Renal pelvis (tissue), 4 donors: ENCODE results near the gene RIPK3. TPM values are rescaled to one million over a fixed set of nuclear protein-coding genes. Genes with fewer than 3 reads are reported as not detected.
"Not testable (repeated sequence)": the region's sequence is repeated elsewhere in the genome, so short reads cannot be mapped to it uniquely, and the experiment has no call there.

Source experiments
- DNase-seq: peaks from one replicate; pipeline ENCODE4 v3.0.0-alpha.2; 2013
- polyA plus RNA-seq, 3 donors: library from polyadenylated mRNA; unstranded; fragments of 120-200 nt; gene quantifications; one replicate each; pipeline ENCODE4 v1.2.1, GENCODE V29; 2013; ENCODE audit not compliant: insufficient read length in 3 of 3

The RIPK3 gene
- polyA plus RNA-seq, 3 donors = 3.3 to 4.1 (median 3.8) TPM

GRCh38 chr14:24347134-24347533, 7.3 kb upstream of the RIPK3 start:
- no peak for DNase-seq

GRCh38 chr14:24343795-24344660, 4.2 kb upstream of the RIPK3 start:
- no peak for DNase-seq

GRCh38 chr14:24342889-24343288, 3.1 kb upstream of the RIPK3 start:
- DNase-seq = no peak

GRCh38 chr14:24340606-24341005, 815 bp upstream of the RIPK3 start:
- no peak for DNase-seq

GRCh38 chr14:24338843-24339242, 948 bp downstream of the RIPK3 start:
- DNase-seq = no peak

GRCh38 chr14:24337824-24338175, 2.0 kb downstream of the RIPK3 start:
- no peak for DNase-seq

GRCh38 chr14:24337144-24337823, 2.5 kb downstream of the RIPK3 start:
- DNase-seq = no peak

GRCh38 chr14:24335461-24336171, 4.2 kb downstream of the RIPK3 start:
- no peak for DNase-seq

GRCh38 chr14:24334431-24335291, 5.1 kb downstream of the RIPK3 start, which contains the start of gene ADCY4:
ADCY4 (minus strand) TSS chr14:24335071; CDS start chr14:24334652, 419 bp downstream.
- no peak for DNase-seq

- DNase-seq = peak; percentile 72
Observed at GRCh38 chr14:24332268-24332993, 7.4 kb downstream of the RIPK3 start.

GRCh38 chr14:24331731-24332267, 8.0 kb downstream of the RIPK3 start:
- no peak for DNase-seq

GRCh38 chr14:24330973-24331674, 8.7 kb downstream of the RIPK3 start:
- no peak for DNase-seq

GRCh38 chr14:24329736-24330135, 10.1 kb downstream of the RIPK3 start:
- DNase-seq = no peak

- DNase-seq = no peak
Observed at GRCh38 chr14:24329073-24329663, 10.6 kb downstream of the RIPK3 start.

GRCh38 chr14:24327914-24328313, 11.9 kb downstream of the RIPK3 start:
- not testable (repeated sequence) for DNase-seq

GRCh38 chr14:24327303-24327702, 12.5 kb downstream of the RIPK3 start:
- DNase-seq = no peak

- no peak for DNase-seq
Observed at GRCh38 chr14:24325963-24326362, 13.8 kb downstream of the RIPK3 start.

GRCh38 chr14:24325041-24325530, 14.7 kb downstream of the RIPK3 start:
- DNase-seq = no peak

- no peak for DNase-seq
Observed at GRCh38 chr14:24324024-24324423, 15.8 kb downstream of the RIPK3 start.
